ENCODE data around the gene KIF23. TPM values are rescaled to one million over a fixed set of nuclear protein-coding genes. Genes with fewer than 3 reads are reported as not detected.

The KIF23 gene
- total and polyA plus RNA-seq, 2 of the 4 experiments (the other 2 are of a cell fraction), result 37.7 to 56.1 TPM

DNA sequence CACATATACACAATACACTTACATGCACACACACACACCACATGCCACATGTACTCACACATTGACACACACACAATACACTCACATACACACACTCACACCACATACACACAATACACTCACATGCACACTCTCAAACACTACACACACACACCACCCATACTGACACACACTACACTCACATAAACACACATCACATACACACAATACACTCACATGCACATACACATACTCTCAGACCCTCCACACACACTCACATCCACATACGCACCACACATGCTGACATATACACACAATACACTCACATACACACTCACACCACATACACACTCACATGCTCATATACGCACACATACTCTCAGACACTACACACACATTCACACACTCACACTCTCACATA, 28.3 kb upstream of the KIF23 start:
- no peaks in the 10 kb centered on the region for H3K27me3 ChIP-seq (ENCODE audit: control insufficient read depth, insufficient read depth, low read length)
- H2BK20ac ChIP-seq (ENCODE audit: low read depth, low read length), result no peak overlapping the region
- peaks cover 0 to 22% of the 10 kb centered on the region in 2 experiments; a peak in 2 of 4 replicates for H3K79me1 ChIP-seq (ENCODE audit: low read depth in 1 of 2, low read length in 2 of 2)
- no peak overlapping the region for H3K56ac ChIP-seq (ENCODE audit: extremely low read depth, insufficient read depth, low read length)
- no peak overlapping the region for H3K4me2 ChIP-seq (ENCODE audit: low read depth, low read length)
- TF ChIP-seq SMC3 (IDR thresholded peaks at IDR 0.05; ENCODE audit: low read depth, low read length) (no peak), RFX5 (IDR thresholded peaks at IDR 0.05; ENCODE audit: low read depth, low read length) (no peak), NFE2L2 (IDR thresholded peaks at IDR 0.05; ENCODE audit: low read depth, low read length) (no peak), MAFK (IDR thresholded peaks at IDR 0.05; ENCODE audit: low read depth, low read length) (no peak), MXI1 (IDR thresholded peaks at IDR 0.05; ENCODE audit: borderline replicate concordance, low read depth, low read length) (no peak), CEBPB (IDR thresholded peaks at IDR 0.05; ENCODE audit: low read depth, low read length) (no peak), RAD21 (IDR thresholded peaks at IDR 0.05; ENCODE audit: low read length) (no peak), CHD1 (IDR thresholded peaks at IDR 0.05; ENCODE audit: low read depth, low read length) (no peak), RCOR1 (IDR thresholded peaks at IDR 0.05; ENCODE audit: insufficient replicate concordance, low read length) (no peak)
- TF ChIP-seq, protein P1, sequence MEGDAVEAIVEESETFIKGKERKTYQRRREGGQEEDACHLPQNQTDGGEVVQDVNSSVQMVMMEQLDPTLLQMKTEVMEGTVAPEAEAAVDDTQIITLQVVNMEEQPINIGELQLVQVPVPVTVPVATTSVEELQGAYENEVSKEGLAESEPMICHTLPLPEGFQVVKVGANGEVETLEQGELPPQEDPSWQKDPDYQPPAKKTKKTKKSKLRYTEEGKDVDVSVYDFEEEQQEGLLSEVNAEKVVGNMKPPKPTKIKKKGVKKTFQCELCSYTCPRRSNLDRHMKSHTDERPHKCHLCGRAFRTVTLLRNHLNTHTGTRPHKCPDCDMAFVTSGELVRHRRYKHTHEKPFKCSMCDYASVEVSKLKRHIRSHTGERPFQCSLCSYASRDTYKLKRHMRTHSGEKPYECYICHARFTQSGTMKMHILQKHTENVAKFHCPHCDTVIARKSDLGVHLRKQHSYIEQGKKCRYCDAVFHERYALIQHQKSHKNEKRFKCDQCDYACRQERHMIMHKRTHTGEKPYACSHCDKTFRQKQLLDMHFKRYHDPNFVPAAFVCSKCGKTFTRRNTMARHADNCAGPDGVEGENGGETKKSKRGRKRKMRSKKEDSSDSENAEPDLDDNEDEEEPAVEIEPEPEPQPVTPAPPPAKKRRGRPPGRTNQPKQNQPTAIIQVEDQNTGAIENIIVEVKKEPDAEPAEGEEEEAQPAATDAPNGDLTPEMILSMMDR (conservative IDR thresholded peaks at IDR 0.05; ENCODE audit: low read depth, low read length), result no peak
- TF ChIP-seq, protein P2, sequence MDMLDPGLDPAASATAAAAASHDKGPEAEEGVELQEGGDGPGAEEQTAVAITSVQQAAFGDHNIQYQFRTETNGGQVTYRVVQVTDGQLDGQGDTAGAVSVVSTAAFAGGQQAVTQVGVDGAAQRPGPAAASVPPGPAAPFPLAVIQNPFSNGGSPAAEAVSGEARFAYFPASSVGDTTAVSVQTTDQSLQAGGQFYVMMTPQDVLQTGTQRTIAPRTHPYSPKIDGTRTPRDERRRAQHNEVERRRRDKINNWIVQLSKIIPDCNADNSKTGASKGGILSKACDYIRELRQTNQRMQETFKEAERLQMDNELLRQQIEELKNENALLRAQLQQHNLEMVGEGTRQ (IDR thresholded peaks at IDR 0.05; ENCODE audit: low read depth, low read length), result no peak
- H3K9me3 ChIP-seq (ENCODE audit: control insufficient read depth, insufficient read depth, low read length), result no peaks in the 10 kb centered on the region
- no peak for ATAC-seq (ENCODE audit: low read depth)
- no peaks in the 10 kb centered on the region; the same call in 1 of the 2 replicates for H3K36me3 ChIP-seq (ENCODE audit: control insufficient read depth, insufficient read depth, low read length)
- H3K23ac ChIP-seq (ENCODE audit: low read depth, low read length), result no peak overlapping the region
- no peak overlapping the region for H3K4me3 ChIP-seq (ENCODE audit: insufficient read depth, low read depth, low read length)
- no peak overlapping the region for H3K9ac ChIP-seq (ENCODE audit: low read depth, low read length)
- peaks cover 14% of the 10 kb centered on the region for H4K20me1 ChIP-seq (ENCODE audit: insufficient read depth, low read length)
- in situ Hi-C loops (cut with MboI; ENCODE audit: low sequenced_read_pairs), result no loop called here
- H2BK5ac ChIP-seq (ENCODE audit: low read depth, low read length, poor library complexity, severe bottlenecking), result peak overlapping the region; percentile 82
- no peak overlapping the region for H3K18ac ChIP-seq (ENCODE audit: low read depth, low read length)
- no peak overlapping the region for H4K5ac ChIP-seq (ENCODE audit: low read depth, low read length)
- no peak overlapping the region for H3K4ac ChIP-seq (ENCODE audit: low read depth, low read length)
- no peak overlapping the region for H4K8ac ChIP-seq (ENCODE audit: low read depth in 2 of 2, low read length in 2 of 2)
- peak overlapping the region; percentile 15; the same call in 1 of the 2 replicates for H3K14ac ChIP-seq (replicated peaks; ENCODE audit: low read depth, low read length)
- TSS peak; percentile 58 for BruUV-seq (replicated peaks)
- WGBS, 2 experiments (ENCODE audit: extremely low coverage in 2 of 2, insufficient read length in 1 of 2), result 90 to 100% methylated on average over 1 to 2 of the region's 2 CpGs
- peak overlapping the region; percentile 10; the same call in 1 of the 2 replicates for H2AK5ac ChIP-seq (ENCODE audit: low read depth, low read length)
- H2AK9ac ChIP-seq (replicated peaks; ENCODE audit: low read depth, low read length, poor library complexity), result peak overlapping the region; percentile 16
- no peak overlapping the region for H3K27ac ChIP-seq (ENCODE audit: insufficient read depth, low read length)
- no peak for DNase-seq
- CTCF ChIA-PET, result no interaction called here
- H3K9me1 ChIP-seq (ENCODE audit: insufficient read depth, low read length), result peaks cover 28% of the 10 kb centered on the region
- dilution Hi-C loops (cut with HindIII; ENCODE audit: low sequenced_read_pairs, unreplicated experiment), result no loop called here
- no peak overlapping the region for H4K91ac ChIP-seq (ENCODE audit: insufficient read depth, low read depth, low read length)
- H2AFZ ChIP-seq (replicated peaks; ENCODE audit: low read length, poor library complexity), result peak overlapping the region; percentile 44
- H2BK120ac ChIP-seq (ENCODE audit: low read depth, low read length), result no peak overlapping the region
- POLR2A ChIA-PET (ENCODE audit: unreplicated experiment), result no interaction called here
- intact Hi-C loops (cut with micrococcal nuclease), result no loop called here
- H2BK15ac ChIP-seq (ENCODE audit: low read depth, low read length), result no peak overlapping the region
- 0 out of 2 replicates have a peak, but pooled peaks cover under 1% of the 10 kb centered on the region for H3K4me1 ChIP-seq (ENCODE audit: control insufficient read depth, insufficient read depth, low read length)

Measured in IMR-90 (cell line).